K562 (cell line): ENCODE data around the gene LTN1. TPM values are rescaled to one million over a fixed set of nuclear protein-coding genes. Genes with fewer than 3 reads are reported as not detected.

Experiments used
- BDP1 ChIP-seq: IDR thresholded peaks from 3 replicates; pipeline ENCODE4 v1.6.1; 2011; ENCODE audit not compliant: insufficient read length, insufficient read depth
- CHD2 ChIP-seq: IDR thresholded peaks from 2 replicates; pipeline ENCODE4 v1.6.1; 2011; ENCODE audit warnings: low read depth, low read length
- DACH1 ChIP-seq: fragments of 450-650 bp; IDR thresholded peaks from 2 replicates; pipeline ENCODE4 v1.6.1; 2018; ENCODE audit not compliant: partially characterized antibody
- DPF2 ChIP-seq: fragments of 450-650 bp; IDR thresholded peaks from 2 replicates; pipeline ENCODE4 v1.6.1; 2016
- FOXK1 ChIP-seq: sonication (generic); formaldehyde crosslinking; IDR thresholded peaks from 2 replicates; pipeline ENCODE4 v1.8.0; 2022; ENCODE audit warnings: missing genetic modification reagents, mild to moderate bottlenecking, borderline replicate concordance
- HDAC8 ChIP-seq: fragments of 450-650 bp; IDR thresholded peaks from 2 replicates; pipeline ENCODE4 v1.6.1; 2016; ENCODE audit warnings: mild to moderate bottlenecking, missing genetic modification characterization, moderate library complexity, missing compliant biosample characterization
- HSF4 ChIP-seq: fragments of 250-450 bp; sonication (Bioruptor Pico); IDR thresholded peaks from 2 replicates; pipeline ENCODE4 v2.1.2; 2022; ENCODE audit warnings: mild to moderate bottlenecking, moderate library complexity, borderline replicate concordance
- JUND ChIP-seq, 2 experiments: IDR thresholded peaks; 2 replicates in 1 of 2; 3 replicates in 1 of 2; pipeline ENCODE4 v1.6.1; 2011; ENCODE audit warnings: borderline replicate concordance in 2 of 2, low read depth in 2 of 2, low read length in 2 of 2, improper control_type of control experiment in 1 of 2, missing biosample characterization in 1 of 2, missing genetic modification characterization in 1 of 2, missing genetic modification reagents in 1 of 2
- MED1 ChIP-seq: sonication (generic); formaldehyde crosslinking; IDR thresholded peaks from 2 replicates; pipeline ENCODE4 v1.8.1; 2023; ENCODE audit warnings: missing genetic modification reagents, borderline replicate concordance
- MTA3 ChIP-seq: fragments of 450-650 bp; formaldehyde crosslinking; IDR thresholded peaks from 2 replicates; pipeline ENCODE4 v1.6.1; 2017; ENCODE audit warnings: mild to moderate bottlenecking, borderline replicate concordance
- NCOR1 ChIP-seq: fragments of 450-650 bp; IDR thresholded peaks from 2 replicates; pipeline ENCODE4 v1.6.1; 2016; ENCODE audit warnings: mild to moderate bottlenecking, moderate library complexity
- NFRKB ChIP-seq: fragments of 450-650 bp; IDR thresholded peaks from 2 replicates; pipeline ENCODE4 v1.6.1; 2016; ENCODE audit warnings: low read depth
- NR2C1 ChIP-seq, 2 experiments: fragments of 450-650 bp; IDR thresholded peaks; 2 replicates each; pipeline ENCODE4 v1.6.1; 2017; ENCODE audit warnings: mild to moderate bottlenecking in 2 of 2, antibody characterized with exemption in 1 of 2, inconsistent platforms in 1 of 2, missing compliant biosample characterization in 1 of 2, missing genetic modification characterization in 1 of 2
- POLR2G ChIP-seq: fragments of 200-400 bp; formaldehyde crosslinking; IDR thresholded peaks from 2 replicates; pipeline ENCODE4 v1.6.1; 2017; ENCODE audit warnings: low read depth, mild to moderate bottlenecking, antibody characterized with exemption, low read length, moderate library complexity
- POLR3A ChIP-seq: IDR thresholded peaks from 2 replicates; pipeline ENCODE4 v1.6.1; 2011; ENCODE audit warnings: borderline replicate concordance, mild to moderate bottlenecking, moderate library complexity; ENCODE audit not compliant: insufficient read length, insufficient read depth; ENCODE audit errors: extremely low read depth
- RCOR1 ChIP-seq, 2 experiments: IDR thresholded peaks; 2 replicates each; pipeline ENCODE4 v1.6.1; 2012; ENCODE audit warnings: low read depth in 2 of 2, low read length in 2 of 2, borderline replicate concordance in 1 of 2, improper control_type of control experiment in 1 of 2
- SLC30A9 ChIP-seq: fragments of 250-450 bp; sonication (Bioruptor Pico); IDR thresholded peaks from 2 replicates; pipeline ENCODE4 v1.8.0; 2022; ENCODE audit warnings: mild to moderate bottlenecking, moderate library complexity
- SMARCA4 ChIP-seq: fragments of 450-650 bp; IDR thresholded peaks from 2 replicates; pipeline ENCODE4 v1.6.1; 2016
- SP2 ChIP-seq: IDR thresholded peaks from 2 replicates; pipeline ENCODE4 v1.6.1; 2011; ENCODE audit warnings: mild to moderate bottlenecking, low read depth, low read length, moderate library complexity; ENCODE audit not compliant: poor library complexity, severe bottlenecking; ENCODE audit errors: extremely low read depth
- SREBF1 ChIP-seq: fragments of 150-350 bp; IDR thresholded peaks from 2 replicates; pipeline ENCODE4 v1.6.1; 2014; ENCODE audit warnings: antibody characterized with exemption, low read depth, low read length, borderline replicate concordance
- SRSF9 ChIP-seq: fragments of 200-400 bp; formaldehyde crosslinking; IDR thresholded peaks from 2 replicates; pipeline ENCODE4 v1.6.1; 2017; ENCODE audit warnings: low read depth, low read length, borderline replicate concordance
- TBL1XR1 ChIP-seq, 2 experiments: IDR thresholded peaks; 2 replicates each; pipeline ENCODE4 v1.6.1; 2012; ENCODE audit warnings: improper control_type of control experiment in 2 of 2, low read length in 2 of 2, mild to moderate bottlenecking in 1 of 2
- ZKSCAN1 ChIP-seq: fragments of 150-350 bp; IDR thresholded peaks from 2 replicates; pipeline ENCODE4 v1.6.1; 2016; ENCODE audit warnings: low read depth, low read length
- ZNF217 ChIP-seq: sonication (generic); formaldehyde crosslinking; IDR thresholded peaks from 2 replicates; pipeline ENCODE4 v1.8.0; 2022; ENCODE audit warnings: mild to moderate bottlenecking, missing genetic modification reagents
- ZNF41 ChIP-seq: fragments of 250-450 bp; sonication (Bioruptor Pico); conservative IDR thresholded peaks from 2 replicates; pipeline ENCODE4 v1.4.0; 2020; ENCODE audit warnings: mild to moderate bottlenecking
- ZNF586 ChIP-seq: fragments of 450-650 bp; formaldehyde crosslinking; conservative IDR thresholded peaks from 2 replicates; pipeline ENCODE4 v1.4.0; 2020; ENCODE audit warnings: mild to moderate bottlenecking, moderate library complexity
- ZNF707 ChIP-seq: fragments of 250-450 bp; sonication (Bioruptor Pico); conservative IDR thresholded peaks from 2 replicates; pipeline ENCODE4 v1.8.0; 2022; ENCODE audit warnings: inconsistent platforms, mild to moderate bottlenecking, moderate library complexity
- ZNF77 ChIP-seq: fragments of 250-450 bp; sonication (Bioruptor Pico); IDR thresholded peaks from 2 replicates; pipeline ENCODE4 v1.5.0; 2020
- polyA plus RNA-seq, 8 experiments: library from polyadenylated mRNA; depleted of rRNA in 4 of 8; stranded (reverse) in 5 of 8; unstranded in 3 of 8; fragments of >200 nt; fragmentation: Nextera tagmentation in 2 of 8; fragmentation: Illumina TruSeq in 1 of 8; extraction: Ambion mirVana in 2 of 8; extraction: Trizol in 1 of 8; gene quantifications; 2 replicates each; pipeline versions ENCODE4 v1.2.1 to v1.2.3, GENCODE V29; 2011 to 2014; ENCODE audit warnings: inconsistent platforms in 1 of 8, missing spikeins in 1 of 8
- total RNA-seq, 7 experiments: library from RNA; depleted of rRNA in 6 of 7; stranded (reverse); fragments of >200 nt in 6 of 7; fragmentation: Illumina TruSeq in 2 of 7; extraction: Trizol in 2 of 7; gene quantifications; 2 replicates each; pipeline versions ENCODE4 v1.2.1 to v1.2.3, GENCODE V29; 2011 to 2021; ENCODE audit warnings: low replicate concordance in 1 of 7
- TF ChIP-seq, protein P1 (sequence below), 2 experiments: fragments of 250-450 bp in 1 of 2; fragments of 450-650 bp in 1 of 2; sonication (Bioruptor Pico) in 1 of 2; IDR thresholded peaks; 2 replicates each; pipeline versions ENCODE4 v1.6.1 to v1.8.0; 2016 to 2021; ENCODE audit warnings: mild to moderate bottlenecking in 2 of 2, moderate library complexity in 2 of 2, missing compliant biosample characterization in 1 of 2, missing genetic modification characterization in 1 of 2

The LTN1 gene
- total and polyA plus RNA-seq, 9 of the 15 experiments (the other 6 are each of a cell fraction or from before 2014, with no cell fraction given), result 15.7 to 49.6 (median 28.7) TPM

DNA sequence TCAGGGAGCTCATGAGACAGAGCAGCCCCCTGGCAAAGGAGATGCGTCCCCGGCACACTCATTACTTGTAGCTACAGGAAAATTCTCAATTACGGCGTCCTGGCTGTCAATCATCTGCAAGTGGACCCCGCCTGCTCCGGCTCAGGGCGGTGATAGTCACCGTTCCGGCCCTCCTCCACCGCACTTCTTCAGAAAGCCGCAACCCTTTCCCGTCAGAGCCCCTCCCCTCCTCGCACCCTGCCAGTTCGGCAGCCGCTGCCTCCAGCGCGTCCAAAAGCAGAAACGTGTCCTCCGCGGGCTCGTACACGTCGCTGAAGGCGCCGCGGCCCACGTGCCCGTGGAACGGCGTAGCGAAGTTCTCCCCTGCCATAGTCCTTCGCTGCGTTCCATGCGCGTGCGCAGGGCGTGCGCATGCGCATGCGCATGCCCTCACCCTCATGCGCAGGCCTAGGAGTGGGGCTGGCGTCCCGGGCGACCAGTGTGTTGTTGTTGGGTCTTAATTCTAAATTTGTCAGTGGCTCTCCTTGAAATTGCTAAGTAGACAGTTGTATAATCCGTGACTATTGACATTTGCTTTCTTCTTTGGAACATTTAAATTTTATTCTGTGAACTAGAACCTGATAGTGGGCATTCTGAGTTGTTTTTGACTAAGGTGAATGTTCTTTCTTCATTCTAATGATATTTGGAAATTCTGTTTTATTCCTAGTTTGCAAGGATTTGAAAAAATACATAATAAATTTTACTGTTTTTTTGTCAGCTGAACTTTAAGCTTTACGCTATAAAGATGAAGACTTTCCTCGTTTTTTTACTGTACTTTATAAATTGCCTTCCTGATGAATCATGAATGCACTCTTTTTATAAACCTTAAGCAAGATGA, 107.5 kb downstream of the LTN1 start (continued):
- TF ChIP-seq RCOR1 (IDR thresholded peaks at IDR 0.05; ENCODE audit: borderline replicate concordance in 1 of 2, low read depth in 2 of 2, low read length in 2 of 2), result peak in 1 of 2 experiments; percentile 49; a peak in 1 of 4 replicates
- TF ChIP-seq NCOR1, result 0 out of 2 replicates have a peak, but pooled peaks have one; percentile 2
- TF ChIP-seq HDAC8, result peak; percentile 84; the same call in 1 of the 2 replicates
- no peak for TF ChIP-seq NR2C1 (IDR thresholded peaks at IDR 0.05)
- TF ChIP-seq NR2C1 (tag; IDR thresholded peaks at IDR 0.05), result peak; percentile 48; the same call in 1 of the 2 replicates
- peak; percentile 26; the same call in 1 of the 2 replicates for TF ChIP-seq DPF2
- no peak; the same call in 1 of the 2 replicates for TF ChIP-seq FOXK1 (CRISPR knock-in tag)
- TF ChIP-seq SP2, result no peak
- TF ChIP-seq TBL1XR1 (IDR thresholded peaks at IDR 0.05; ENCODE audit: low read length in 2 of 2), result no peak
- TF ChIP-seq JUND (IDR thresholded peaks at IDR 0.05; ENCODE audit: borderline replicate concordance, low read depth, low read length), result 0 out of 2 replicates have a peak, but pooled peaks have one; percentile 35
- peak; percentile 72; the same call in 2 of the 3 replicates for TF ChIP-seq JUND (tag; IDR thresholded peaks at IDR 0.05; ENCODE audit: borderline replicate concordance, low read depth, low read length)
- TF ChIP-seq, protein P1, sequence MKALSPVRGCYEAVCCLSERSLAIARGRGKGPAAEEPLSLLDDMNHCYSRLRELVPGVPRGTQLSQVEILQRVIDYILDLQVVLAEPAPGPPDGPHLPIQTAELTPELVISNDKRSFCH (CRISPR knock-in tag; IDR thresholded peaks at IDR 0.05), result no peak
- TF ChIP-seq, protein P1 (tag; IDR thresholded peaks at IDR 0.05), result peak; percentile 93
- peak; percentile 81 for TF ChIP-seq ZKSCAN1
- 0 out of 2 replicates have a peak, but pooled peaks have one; percentile 2 for TF ChIP-seq ZNF707 (CRISPR knock-in tag)
- TF ChIP-seq HSF4 (CRISPR knock-in tag), result no peak
- no peak for TF ChIP-seq MED1 (CRISPR knock-in tag)
- peak; percentile 79; the same call in 1 of the 2 replicates for TF ChIP-seq NFRKB
- TF ChIP-seq SLC30A9 (CRISPR knock-in tag), result no peak
- no peak for TF ChIP-seq CHD2
- peak; percentile 95; the same call in 1 of the 2 replicates for TF ChIP-seq MTA3
- no peak; the same call in 1 of the 2 replicates for TF ChIP-seq ZNF217 (CRISPR knock-in tag)
- TF ChIP-seq ZNF586 (CRISPR knock-in tag), result no peak
- TF ChIP-seq BDP1, result no peak
- TF ChIP-seq SREBF1, result no peak
- TF ChIP-seq ZNF41 (CRISPR knock-in tag), result peak; percentile 78
- TF ChIP-seq ZNF77, result no peak
- TF ChIP-seq POLR3A, result no peak
- peak; percentile 97 for TF ChIP-seq POLR2G
- TF ChIP-seq SRSF9, result no peak
- TF ChIP-seq SMARCA4, result 0 out of 2 replicates have a peak, but pooled peaks have one; percentile 14
- no peak for TF ChIP-seq DACH1
